ENCODE data around the gene TTLL9.

The TTLL9 gene

DNA sequence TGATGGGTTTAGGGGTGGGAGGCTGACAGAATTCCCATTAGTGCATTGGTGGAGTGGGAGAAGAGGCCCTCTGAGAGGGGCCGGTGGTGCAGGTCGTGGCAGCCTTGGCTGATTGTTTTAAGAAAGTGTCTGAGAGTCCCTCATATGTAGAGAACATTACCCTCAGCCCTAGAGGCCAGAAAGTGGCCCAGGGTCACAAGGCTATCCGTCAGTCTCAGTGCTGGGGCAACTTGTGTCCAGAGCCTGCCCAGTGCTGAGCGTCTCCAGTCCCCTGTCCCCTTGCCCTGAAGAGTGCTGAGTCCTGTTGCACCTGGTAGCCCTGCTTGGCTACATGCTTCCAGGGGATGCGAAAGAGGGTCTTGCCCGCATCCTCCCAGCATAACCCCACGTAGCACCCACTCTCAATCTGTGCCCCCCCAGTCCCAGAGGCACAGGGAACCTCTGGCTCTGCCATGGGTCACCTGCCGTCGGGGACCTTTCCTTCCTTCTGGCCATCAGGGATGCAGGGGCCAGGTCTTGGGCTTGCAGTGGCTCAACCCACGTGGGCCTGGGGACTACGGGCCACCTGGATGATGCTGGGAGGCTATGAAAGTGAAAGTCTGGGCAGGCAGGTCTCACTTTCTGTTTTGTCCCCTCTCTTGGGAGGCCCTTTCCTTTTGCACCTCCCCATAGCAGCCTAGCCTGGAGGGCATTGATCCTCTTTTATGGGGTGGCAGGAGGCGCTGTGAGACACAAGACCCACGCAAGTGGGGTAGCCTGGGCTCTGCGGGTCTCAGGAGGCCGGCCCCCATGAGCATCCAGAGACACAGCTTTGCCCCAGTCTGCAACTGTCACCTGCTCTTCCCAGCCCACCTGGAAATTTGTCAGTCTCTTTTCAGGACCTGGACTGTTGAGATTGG is 12.3 kb upstream of the TTLL9 start:
- DNase-seq (ENCODE audit: low read depth in 2 of 2): no peak

DNA sequence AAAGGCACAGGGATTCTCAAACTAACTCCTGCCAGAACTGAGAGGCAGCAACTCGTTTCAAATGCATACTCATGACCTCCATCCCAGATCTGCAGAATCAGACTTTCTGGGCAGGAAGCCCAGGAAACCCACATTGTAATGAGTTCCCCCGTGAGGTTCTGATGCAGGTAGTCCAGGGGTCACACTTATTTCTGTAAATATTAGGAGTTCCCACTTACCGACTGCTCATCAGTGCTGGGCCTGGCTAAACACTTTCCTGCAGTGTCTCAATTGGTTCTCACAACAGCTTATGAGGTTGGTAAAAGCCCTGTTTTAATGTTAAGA is 11.7 kb upstream of the TTLL9 start:
- DNase-seq (ENCODE audit: low read depth in 2 of 2): no peak

DNA sequence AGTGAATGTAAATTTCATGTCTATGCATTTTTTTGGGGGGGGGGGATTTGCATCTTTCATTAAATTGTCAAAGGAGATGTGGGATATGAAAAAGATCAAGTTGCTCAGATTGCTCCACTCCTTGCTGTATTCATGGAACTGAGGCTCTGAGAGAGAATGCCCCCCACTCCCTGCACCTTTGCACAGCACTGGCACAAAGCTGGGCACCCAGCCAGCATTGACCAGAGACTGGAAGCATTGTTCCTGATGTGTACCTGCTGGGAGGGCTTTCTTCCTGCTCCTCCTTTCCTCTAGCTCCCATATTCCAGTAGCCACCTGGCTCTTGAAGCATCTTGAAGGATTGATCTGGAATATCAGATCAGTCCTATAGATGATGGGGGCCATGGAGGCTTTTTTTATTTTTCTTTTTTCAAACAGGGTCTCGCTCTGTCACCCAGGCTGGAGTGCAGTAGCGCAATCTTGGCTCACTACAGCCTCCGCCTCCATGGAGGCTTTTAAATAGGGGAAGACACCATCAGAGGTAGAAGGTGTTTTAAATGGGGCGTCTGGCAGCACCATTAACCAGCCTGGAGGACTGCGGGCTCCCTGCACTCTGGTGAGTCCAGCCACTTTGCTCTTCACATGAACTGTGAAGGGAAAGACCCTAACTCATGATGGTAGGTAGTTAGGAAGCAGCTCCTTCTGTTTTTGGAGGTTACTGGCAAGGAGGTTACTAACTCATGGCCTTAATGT is 11.0 kb upstream of the TTLL9 start:
- DNase-seq (ENCODE audit: low read depth in 2 of 2): no peak

DNA sequence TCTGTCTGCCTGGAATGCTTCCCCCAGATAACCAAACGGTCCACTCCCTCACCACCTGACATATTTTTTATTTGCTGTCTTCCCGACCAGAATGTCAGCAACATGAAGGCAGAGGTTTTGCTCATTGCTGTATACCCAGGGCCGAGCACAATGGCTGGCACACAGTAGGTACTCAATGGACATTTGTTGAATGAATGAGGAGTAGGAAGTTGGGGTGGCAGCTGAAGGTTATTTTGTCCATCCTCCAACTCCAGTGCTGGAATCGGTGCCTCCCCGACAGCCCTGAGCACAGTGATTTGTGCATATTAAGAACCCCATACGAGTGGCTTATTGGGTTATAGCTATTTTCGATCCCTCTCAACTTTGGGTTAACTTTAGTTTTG is 10.4 kb upstream of the TTLL9 start:
- no peak for DNase-seq (ENCODE audit: low read depth in 2 of 2)

DNA sequence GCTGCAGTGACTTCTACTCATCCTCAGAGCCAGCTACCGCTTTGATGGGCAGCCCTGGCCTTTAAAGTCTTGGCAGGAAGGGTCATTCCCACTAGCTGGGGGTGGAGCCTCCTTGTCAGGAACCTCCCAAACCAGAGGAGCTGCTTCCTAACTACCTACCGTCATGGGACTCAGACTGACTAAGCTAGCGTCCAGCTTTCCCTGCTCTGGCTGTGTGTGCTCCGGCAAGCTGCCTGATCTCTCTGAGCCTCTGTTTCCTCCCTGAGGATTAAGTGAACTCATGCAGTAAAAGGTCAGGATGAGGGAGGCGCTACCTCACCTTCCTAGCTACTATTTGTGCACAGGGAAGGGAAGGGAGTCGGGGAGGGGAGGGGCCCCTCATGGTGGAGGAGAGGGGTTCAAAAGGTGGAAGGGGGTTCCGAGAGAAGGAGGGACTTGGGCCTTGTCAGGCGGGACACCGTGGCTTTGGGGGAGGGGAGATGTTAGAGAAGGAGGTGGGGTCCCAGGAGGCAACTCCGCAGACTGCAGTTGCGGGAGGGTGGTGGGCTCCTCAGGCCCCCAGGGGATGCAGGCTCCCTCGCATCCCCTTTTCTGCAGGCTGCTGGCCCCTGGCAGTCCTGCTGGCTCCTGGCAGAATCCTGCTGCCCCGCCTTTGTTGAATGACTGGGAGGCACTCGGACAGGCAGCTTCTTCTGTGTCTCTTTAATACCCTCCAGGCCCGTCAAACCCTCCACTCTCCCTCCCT is 9.9 kb upstream of the TTLL9 start:
- no peak for DNase-seq (ENCODE audit: low read depth in 2 of 2)

DNA sequence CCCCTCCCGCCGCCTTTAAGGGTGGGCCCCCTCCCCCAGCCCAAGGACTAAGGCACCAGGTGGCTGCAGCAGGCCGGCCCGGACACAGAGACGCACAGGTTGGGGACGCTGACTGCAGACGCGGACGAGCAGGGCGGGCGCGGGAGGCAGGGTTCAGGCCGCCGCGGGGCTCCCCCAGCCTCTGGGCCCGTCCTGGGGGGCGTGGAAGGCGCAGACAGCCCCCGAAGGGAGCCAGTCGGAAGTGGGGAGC is 9.4 kb upstream of the TTLL9 start:
- no peak for DNase-seq (ENCODE audit: low read depth in 2 of 2)

DNA sequence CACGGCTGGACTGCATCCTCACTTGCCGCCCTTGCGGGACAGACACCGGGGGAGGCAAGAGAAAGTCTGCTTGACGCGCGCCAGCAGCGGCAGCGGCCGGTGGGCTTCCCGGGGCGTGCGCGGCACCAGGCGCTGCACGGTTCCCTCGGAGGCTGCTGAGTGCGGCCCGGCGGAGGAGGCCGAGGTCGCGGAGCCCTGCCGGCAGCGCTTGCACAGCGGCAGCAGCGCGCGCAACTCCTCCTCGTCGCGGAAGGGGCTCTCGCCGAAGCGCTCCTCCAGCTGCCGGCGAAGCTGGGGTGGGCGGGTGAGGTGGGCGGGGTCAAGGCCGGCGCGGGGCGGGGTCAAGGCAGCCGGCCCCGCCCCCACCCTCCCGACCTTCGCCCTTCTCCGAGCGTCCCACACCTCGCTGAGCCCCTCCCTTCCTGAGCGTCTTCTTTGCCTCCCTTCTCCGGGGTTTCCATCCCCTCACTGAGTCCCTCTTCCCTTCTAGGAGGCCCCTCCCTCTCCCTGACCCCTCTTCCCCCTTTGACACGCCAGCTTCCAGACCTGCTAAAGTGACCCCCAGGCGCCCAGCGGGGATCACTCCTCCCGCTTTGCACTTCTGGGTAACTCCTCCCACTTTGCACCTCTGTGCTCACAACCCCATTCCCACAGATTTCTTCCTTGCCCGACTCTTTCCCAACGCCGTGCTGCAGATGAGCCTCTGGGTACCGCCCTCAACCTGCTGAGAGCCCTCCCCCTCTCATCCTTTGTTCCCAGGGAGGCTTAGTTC is 8.9 kb upstream of the TTLL9 start:
- DNase-seq (ENCODE audit: low read depth in 2 of 2): no peak

DNA sequence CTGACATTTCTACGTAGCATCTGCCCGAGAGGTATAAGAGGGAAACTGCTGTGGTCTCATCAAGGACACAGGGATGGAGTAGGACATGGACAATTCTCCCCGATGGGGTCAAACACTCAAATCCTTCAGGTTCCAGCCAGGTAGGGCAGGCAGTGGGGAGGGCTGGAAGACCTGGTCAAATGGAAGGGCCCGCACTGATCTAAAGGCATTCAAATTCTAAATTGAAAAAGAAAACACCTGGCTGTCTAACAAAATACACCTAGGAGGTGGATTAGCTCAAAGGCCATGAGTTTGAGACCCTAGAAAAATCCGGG is 8.3 kb upstream of the TTLL9 start:
- DNase-seq (ENCODE audit: low read depth in 2 of 2): no peak

DNA sequence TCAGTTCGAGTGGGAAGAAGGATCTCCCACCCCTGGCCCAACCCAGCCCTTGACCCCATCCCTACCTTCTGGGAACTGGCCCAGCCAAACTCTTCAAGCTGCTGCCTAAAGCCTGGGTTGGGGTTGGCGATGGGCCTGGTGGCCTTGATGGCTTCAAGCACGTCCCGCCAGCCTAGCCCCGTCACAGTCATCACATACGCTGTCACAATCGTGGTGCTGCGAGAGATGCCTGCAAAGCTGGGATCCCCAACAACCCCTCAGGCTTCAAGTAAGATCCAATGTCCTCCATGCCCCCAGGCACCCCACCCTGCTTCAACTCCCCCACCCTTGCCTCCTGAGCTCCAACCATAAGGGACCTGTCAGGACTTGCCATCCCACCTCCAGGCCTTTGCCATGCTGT is 7.9 kb upstream of the TTLL9 start:
- no peak for DNase-seq (ENCODE audit: low read depth in 2 of 2)

DNA sequence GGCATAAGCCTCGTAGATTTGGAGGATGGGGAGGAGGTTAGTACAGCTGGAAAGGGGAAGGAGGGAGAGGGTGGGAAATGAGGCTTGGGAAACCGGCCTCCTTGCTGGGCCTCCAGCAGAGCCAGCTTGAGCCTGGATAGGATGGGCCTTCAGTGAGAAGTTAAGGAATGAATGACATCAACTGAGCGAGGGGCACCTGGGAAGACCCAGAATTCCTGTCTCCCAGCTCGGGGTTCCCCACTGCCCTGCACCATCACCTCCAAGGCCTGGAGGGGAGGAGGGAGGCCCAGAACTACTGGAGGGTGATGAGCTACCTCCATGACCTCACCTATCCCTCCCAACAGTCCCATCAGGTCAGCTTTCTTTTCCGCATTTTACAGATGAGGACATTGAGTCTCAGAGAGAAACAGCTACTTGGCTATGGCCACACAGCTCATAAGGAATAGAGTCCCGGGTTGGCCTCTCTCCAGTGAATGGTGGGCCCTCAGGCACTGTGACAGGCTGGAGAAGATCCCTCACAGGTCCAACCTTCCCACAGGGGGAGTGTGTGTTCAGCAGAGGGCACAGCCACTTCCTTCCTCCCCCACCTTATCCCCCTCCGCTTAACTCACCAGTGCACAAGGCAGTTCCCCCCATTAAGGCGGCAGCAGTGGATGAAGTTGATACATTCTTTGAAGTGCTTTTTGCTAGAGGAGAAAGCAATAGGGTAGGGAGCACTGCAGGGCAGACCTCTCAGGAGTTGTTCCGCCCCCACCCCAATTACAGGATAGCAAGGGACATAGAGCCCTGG is 6.9 kb upstream of the TTLL9 start:
- no peak for DNase-seq (ENCODE audit: low read depth in 2 of 2)

DNA sequence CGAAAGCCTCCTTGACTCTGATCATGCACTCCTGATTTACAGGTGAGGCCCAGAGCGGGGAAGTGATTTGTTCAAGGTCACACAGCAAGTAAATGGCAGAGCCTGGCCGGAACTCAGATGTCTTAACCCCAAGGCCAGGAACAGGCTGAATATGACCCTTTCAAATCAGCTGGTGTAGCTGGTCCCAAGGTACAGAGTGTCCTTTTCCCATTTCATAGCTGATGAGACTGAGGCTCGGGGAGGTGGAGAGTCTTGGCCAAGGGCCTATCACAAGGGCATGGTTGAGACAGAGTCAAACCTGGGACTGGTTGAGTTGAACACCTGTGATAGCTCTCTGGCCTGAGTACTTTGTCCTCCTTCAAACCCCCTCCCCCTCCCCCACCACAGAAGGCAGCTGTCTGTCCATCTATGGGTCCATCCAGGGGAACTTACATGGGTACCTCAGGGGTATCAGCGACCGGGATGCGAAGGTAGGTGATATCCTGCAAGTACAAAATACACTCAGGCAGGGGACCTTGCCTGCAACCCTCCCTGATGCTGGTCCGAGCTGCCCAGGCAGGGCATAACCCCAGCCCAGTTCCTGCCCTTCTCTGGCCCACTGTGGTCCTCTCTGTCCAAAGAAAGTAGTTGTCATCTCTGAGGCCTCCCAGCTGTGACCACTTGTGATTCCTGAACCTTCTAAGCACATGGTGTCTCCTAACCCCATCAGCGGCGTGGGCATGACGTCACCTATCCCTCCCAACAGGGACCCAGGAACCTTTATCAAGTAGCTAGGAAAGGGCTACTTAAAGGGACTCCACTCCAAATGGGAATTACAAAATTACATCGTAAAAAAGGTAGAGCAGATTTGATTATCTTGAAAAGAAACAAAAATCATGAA is 5.7 kb upstream of the TTLL9 start:
- no peak for DNase-seq (ENCODE audit: low read depth in 2 of 2)

DNA sequence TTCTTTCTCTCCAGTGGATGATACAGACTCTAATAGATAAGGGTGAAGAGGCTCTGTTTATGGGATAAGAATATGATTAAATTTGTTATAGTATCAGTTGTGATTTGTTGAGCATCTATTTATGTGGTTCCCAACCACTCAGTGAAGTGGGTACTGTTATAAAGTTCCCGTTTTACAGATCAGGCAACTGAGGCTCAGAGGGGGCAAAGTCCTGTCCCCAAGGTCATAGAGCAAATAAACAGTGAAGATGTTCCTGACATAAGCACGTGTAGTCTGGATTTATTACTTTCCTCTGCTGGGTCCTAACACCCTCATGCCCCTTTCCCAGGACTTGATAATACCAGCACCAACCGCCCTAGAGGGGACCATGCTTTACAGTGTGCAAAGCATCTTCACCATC is 4.2 kb upstream of the TTLL9 start:
- DNase-seq (ENCODE audit: low read depth in 2 of 2): no peak

DNA sequence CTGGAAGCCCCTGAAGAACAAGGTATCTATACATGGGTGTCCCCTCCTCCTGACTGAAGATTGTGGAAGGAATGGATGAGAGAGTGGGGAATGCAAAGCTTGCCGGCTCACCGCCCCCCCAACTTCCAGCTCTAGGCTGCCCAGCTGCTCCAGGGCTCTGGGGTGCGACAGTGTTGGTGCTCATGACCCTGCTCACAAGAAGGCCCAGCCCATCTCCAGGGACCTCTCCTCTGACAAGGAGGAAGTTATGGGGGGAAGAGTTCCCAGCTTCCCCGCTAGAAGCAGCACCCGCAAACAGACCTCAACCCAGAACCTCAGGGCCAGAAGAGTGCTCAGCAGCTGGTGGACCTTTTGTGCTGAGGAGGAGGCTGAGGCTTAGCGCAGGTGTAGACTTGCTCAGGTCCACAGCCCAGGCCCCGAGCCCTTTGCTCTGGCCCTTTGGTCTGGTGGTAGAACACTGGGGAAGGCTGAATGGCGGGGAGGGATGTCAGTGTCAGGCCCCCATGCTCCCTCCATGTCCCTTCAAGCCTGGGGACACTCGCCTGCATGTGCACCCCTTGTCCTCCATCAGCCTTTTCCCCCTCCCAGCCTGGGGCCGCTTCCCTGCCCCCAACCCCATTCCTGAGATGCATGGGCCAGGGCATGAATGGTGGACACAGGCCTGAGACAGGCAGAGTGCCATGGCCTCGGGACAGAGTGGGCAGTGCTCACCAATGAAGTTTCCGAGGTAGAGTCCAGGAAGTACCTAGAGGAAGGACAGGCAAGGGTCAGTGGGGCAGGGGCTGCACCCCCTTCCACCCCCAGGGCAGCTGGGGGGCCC is 1.4 kb upstream of the TTLL9 start:
- no peak for DNase-seq (ENCODE audit: low read depth in 2 of 2)

DNA sequence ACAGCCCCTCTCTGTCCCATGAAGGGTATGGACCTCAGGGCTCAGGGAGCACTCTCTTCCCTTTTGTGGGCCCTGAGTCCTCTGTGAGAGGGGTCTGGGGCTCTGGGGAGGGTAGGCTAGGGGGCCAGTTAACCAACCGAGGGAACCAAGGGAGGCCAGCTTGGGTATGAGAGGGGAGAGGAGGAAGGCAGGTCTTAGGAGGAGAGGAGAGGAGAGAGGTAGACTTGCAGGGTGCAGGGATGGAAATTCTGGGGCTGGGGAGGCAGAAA is 827 bp upstream of the TTLL9 start:
- no peak for DNase-seq (ENCODE audit: low read depth in 2 of 2)

DNA sequence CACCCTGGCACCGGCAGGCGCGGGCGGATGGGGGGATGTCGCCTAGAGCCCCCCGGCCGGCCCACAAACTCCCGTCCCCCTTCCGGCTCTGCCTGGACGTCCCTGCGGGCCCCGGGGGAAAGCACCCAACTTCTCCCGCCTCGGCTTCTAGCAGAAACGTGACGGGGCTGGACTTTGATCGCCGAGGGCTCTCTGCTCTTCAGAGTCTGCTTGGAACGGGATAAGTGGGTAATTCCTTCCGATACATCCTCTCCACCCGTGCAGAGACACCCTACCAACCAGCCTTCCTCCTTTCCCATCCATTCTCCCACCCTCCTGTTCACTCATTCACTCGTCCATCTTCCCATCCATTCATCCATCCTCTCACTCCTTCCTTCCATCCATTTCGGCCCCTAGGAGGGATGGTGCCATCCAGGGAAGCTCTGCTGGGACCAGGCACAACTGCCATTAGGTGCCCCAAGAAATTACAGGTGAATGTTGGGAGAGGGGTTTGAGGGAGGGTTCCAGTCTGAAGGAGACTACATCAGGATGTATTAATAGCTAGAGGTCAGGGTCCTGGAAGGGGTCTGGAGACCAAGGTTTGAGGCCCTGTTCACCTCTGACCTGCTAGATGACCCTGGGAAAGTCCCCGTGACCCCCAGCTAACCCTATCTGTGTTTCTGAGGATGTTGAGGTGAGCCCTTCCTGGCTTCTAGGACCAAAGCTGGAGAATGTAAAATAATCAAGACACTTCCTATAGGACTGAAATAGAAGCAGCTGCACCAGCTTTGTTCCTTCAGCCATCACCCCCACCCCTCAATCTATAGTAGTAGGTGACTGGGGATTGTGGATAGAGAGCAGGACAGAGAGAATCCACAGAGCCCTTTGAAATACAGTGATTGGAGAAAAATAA is 538 bp downstream of the TTLL9 start:
- DNase-seq (ENCODE audit: low read depth in 2 of 2): no peak

DNA sequence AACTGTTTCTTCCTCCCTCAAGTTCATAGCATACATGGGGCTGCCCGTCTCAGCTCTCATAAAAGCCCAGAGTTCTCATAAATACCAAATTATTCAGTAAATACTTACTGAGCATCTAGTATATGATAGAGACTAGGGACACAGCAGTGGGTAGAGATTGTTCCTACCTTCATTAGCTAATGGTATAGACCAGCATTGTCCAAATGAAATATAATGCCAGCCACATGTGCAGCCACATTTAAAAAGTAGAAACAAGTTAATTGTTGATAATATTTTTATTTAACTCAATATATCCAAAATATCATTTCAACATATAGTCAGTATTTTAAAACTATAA is 1.2 kb downstream of the TTLL9 start:
- no peak for DNase-seq (ENCODE audit: low read depth in 2 of 2)

DNA sequence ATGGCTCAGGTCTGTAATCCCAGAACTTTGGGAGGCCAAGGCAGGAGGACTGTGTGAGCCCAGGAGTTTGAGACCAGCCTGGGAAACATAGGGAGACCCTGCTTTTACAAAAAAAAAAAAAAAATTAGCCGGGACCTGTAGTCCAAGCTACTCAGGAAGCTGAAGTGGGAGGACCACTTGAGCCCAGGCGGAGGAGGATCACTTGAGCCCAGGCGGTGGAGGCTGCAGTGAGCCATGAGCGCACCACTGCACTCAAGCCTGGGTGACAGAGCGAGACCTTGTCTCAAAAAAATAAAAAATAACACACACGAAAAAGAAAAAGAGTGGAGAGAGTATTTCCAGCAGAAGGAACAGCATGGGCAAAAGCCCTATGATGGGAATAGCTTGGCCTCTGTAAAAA is 2.0 kb downstream of the TTLL9 start:
- DNase-seq (ENCODE audit: low read depth in 2 of 2): no peak

DNA sequence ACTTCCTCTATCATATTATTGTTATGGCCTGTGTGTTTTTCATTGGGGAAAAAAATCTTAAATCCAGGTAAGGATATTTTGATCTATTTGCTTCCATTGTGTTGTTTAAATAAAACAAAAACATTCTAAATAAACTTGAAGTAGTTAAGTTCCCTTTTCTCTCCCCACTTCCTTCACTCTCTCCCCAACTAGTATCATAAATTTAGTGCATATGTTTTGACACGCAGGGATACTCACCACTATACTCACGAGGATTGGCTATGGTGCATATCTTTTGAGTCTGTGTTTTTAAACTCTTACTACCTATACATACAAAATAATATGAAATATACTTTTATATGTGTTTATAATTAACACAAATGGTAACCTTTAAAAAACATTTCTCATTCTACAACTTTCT is 5.2 kb downstream of the TTLL9 start:
- DNase-seq (ENCODE audit: low read depth in 2 of 2): no peak

DNA sequence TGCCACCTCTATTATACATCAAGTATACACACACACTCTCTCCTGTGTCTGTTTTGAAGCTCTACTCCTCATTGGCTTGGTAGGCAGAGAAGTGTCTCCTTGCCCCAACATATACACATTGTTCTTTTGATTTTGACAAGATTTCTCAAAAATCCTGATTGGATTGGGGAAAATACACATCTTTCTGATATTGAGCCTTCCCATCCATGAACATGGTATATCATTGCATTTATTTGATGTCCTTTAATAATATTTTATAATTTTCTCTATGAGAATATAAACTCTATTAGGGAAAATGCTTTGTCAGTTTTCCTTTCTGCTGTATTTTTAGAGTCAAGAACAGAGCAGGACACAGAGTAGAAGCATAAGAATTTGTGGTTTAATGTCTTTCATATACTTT is 7.2 kb downstream of the TTLL9 start:
- no peak for DNase-seq (ENCODE audit: low read depth in 2 of 2)
